PC-9 (cell line): ENCODE results near the gene TMBIM6.

Experiments
- CTCF ChIP-seq: fragments of 200-600 bp; sonication (generic); conservative IDR thresholded peaks from 2 replicates; pipeline ENCODE4 v1.6.1; 2017; ENCODE audit warnings: mixed run types, antibody characterized with exemption, mild to moderate bottlenecking, moderate library complexity
- EZH2 ChIP-seq: fragments of 200-600 bp; sonication (generic); IDR thresholded peaks from 2 replicates; pipeline ENCODE4 v1.8.0; 2017; ENCODE audit warnings: antibody characterized with exemption, low read depth

- TF ChIP-seq CTCF = no peak
- TF ChIP-seq EZH2 = no peak
Measured at GRCh38 chr12:49703647-49704137, 37.7 kb upstream of the TMBIM6 start.
